ENCODE data around the gene TET3. TPM values are rescaled to one million over a fixed set of nuclear protein-coding genes. Genes with fewer than 3 reads are reported as not detected.

The TET3 gene
- total and polyA plus RNA-seq, 2 of the 8 experiments (the other 6 are each of a cell fraction or from before 2014, with no cell fraction given): 4.5 to 21.1 TPM

DNA sequence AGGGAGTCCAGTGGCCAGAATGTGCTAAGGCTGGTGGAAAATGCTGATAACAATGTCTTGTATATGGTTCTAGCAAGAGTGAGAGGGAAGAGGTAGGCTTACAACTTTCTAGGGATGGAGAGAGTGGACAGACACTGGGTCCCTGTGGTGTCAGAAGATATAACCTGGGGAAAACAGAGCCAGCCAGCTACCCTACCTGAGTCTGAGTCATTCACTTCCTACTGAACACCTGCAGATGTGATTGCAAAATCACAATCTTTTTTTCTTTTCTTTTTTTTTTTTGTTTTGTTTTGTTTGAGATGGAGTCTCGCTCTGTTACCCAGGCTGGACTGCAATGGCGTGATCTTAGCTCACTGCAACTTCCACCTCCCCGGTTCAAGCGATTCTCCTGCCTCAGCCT lies 7.3 kb downstream of the TET3 start:
- Histone ChIP-seq H3K27ac (ENCODE audit: low read depth, low read length) (no peak overlapping the region), H4K8ac (ENCODE audit: extremely low read depth, insufficient read depth, low read length) (no peak overlapping the region), H4K20me1 (replicated peaks in 1 of 2; ENCODE audit: control insufficient read depth in 1 of 2, insufficient read depth in 2 of 2, low read length in 2 of 2) (peaks cover 22 to 36% of the 10 kb centered on the region in 2 experiments), H3K4me1 (replicated peaks in 1 of 4; ENCODE audit: control insufficient read depth in 3 of 4, insufficient read depth in 4 of 4, low read length in 3 of 4) (peaks cover 7 to 15% (median 12%) of the 10 kb centered on the region in 4 experiments; a peak in 6 of 7 replicates), H3K79me2 (ENCODE audit: control insufficient read depth in 1 of 2, insufficient read depth in 2 of 2, low read length in 2 of 2) (peaks cover 10 to 86% of the 10 kb centered on the region in 2 experiments), H3K23ac (ENCODE audit: insufficient read length) (no peak overlapping the region), H3K23me2 (ENCODE audit: low read depth, low read length) (no peaks in the 10 kb centered on the region), H3K36me3 (ENCODE audit: control insufficient read depth in 2 of 4, insufficient read depth in 4 of 4, low read length in 3 of 4) (peaks cover 0 to 4% (median 0%) of the 10 kb centered on the region in 4 experiments; a peak in 2 of 8 replicates), H4K91ac (replicated peaks; ENCODE audit: insufficient read length, low read length) (no peak overlapping the region), H2AK5ac (ENCODE audit: low read depth, low read length) (no peak overlapping the region), H3K56ac (replicated peaks; ENCODE audit: insufficient read length, low read depth, low read length) (no peak overlapping the region), H3K9ac (replicated peaks in 1 of 4; ENCODE audit: extremely low read depth in 1 of 4, low read depth in 3 of 4, low read length in 3 of 4) (no peak overlapping the region), H4K5ac (ENCODE audit: insufficient read length, low read depth, low read length) (no peak overlapping the region), H2AFZ (ENCODE audit: low read length) (no peak overlapping the region), H2BK12ac (ENCODE audit: low read depth, low read length) (no peak overlapping the region), H3K9me3 (ENCODE audit: insufficient read depth in 2 of 2, low read depth in 1 of 2, low read length in 1 of 2) (no peaks in the 10 kb centered on the region), H3K14ac (ENCODE audit: insufficient read length) (no peak overlapping the region), H2BK20ac (ENCODE audit: low read length) (no peak overlapping the region), H3K4me2 (ENCODE audit: insufficient read depth in 1 of 2, low read depth in 2 of 2, low read length in 2 of 2) (no peak overlapping the region), H3K27me3 (replicated peaks in 1 of 4; ENCODE audit: control insufficient read depth in 3 of 4, extremely low read depth in 1 of 4, insufficient read depth in 3 of 4, low read length in 3 of 4) (no peaks in the 10 kb centered on the region), H3K4ac (replicated peaks; ENCODE audit: insufficient read length, low read depth, low read length) (no peak overlapping the region), H2BK5ac (ENCODE audit: low read depth, low read length) (no peak overlapping the region), H2BK120ac (replicated peaks; ENCODE audit: low read depth, low read length) (no peak overlapping the region), H3K4me3 (ENCODE audit: extremely low read depth in 1 of 4, insufficient read depth in 2 of 4, low read depth in 3 of 4, low read length in 4 of 4) (no peak overlapping the region), H3K18ac (ENCODE audit: extremely low read depth, low read length) (no peak overlapping the region), H2BK15ac (ENCODE audit: low read length) (no peak overlapping the region), H3K79me1 (ENCODE audit: low read depth, low read length) (peaks cover 18% of the 10 kb centered on the region)
- ChIA-PET POLR2A (ENCODE audit: partially characterized antibody) (interaction anchor here (1.1 to 1.3 kb wide), 2 partner anchors 8 to 10 kb away, joined by 3 to 5 read pairs; no protein-coding TSS in a partner anchor), CTCF (ENCODE audit: partially characterized antibody) (no interaction called here)
- FAIRE-seq: no peak
- no peak for DNase-seq (ENCODE audit: low read depth in 1 of 2, low spot score in 2 of 2)
- 98% methylated on average over 4 of the region's 4 CpGs; no CpG with 5 or more reads in 1 of the 2 experiments for WGBS, 2 experiments (ENCODE audit: extremely low coverage in 1 of 2, insufficient coverage in 1 of 2, insufficient read length in 1 of 2, insufficient replicate concordance in 2 of 2, low coverage in 1 of 2, low lambda C conversion rate in 2 of 2, missing lambda C conversion rate in 1 of 2)
- TF ChIP-seq KDM5A (IDR thresholded peaks at IDR 0.05; ENCODE audit: low read length): no peak
- no peak for TF ChIP-seq GTF2F1 (IDR thresholded peaks at IDR 0.05; ENCODE audit: borderline replicate concordance, low read depth, low read length)
- no peak for TF ChIP-seq SP1 (IDR thresholded peaks at IDR 0.05; ENCODE audit: low read depth, low read length)
- no peak for TF ChIP-seq CTBP2 (IDR thresholded peaks at IDR 0.05; ENCODE audit: borderline replicate concordance, insufficient read depth, insufficient read length, low read length)
- TF ChIP-seq HDAC6 (IDR thresholded peaks at IDR 0.05; ENCODE audit: low read depth, low read length): no peak
- TF ChIP-seq, protein P1, sequence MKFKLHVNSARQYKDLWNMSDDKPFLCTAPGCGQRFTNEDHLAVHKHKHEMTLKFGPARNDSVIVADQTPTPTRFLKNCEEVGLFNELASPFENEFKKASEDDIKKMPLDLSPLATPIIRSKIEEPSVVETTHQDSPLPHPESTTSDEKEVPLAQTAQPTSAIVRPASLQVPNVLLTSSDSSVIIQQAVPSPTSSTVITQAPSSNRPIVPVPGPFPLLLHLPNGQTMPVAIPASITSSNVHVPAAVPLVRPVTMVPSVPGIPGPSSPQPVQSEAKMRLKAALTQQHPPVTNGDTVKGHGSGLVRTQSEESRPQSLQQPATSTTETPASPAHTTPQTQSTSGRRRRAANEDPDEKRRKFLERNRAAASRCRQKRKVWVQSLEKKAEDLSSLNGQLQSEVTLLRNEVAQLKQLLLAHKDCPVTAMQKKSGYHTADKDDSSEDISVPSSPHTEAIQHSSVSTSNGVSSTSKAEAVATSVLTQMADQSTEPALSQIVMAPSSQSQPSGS (IDR thresholded peaks at IDR 0.05; ENCODE audit: low read length): no peak
- TF ChIP-seq CREB1 (IDR thresholded peaks at IDR 0.05): no peak
- TF ChIP-seq EGR1 (IDR thresholded peaks at IDR 0.05; ENCODE audit: borderline replicate concordance, low read depth, low read length): no peak
- no peak for TF ChIP-seq EP300 (IDR thresholded peaks at IDR 0.05; ENCODE audit: borderline replicate concordance in 1 of 2, low read depth in 2 of 2, low read length in 2 of 2)
- TF ChIP-seq, protein P2, sequence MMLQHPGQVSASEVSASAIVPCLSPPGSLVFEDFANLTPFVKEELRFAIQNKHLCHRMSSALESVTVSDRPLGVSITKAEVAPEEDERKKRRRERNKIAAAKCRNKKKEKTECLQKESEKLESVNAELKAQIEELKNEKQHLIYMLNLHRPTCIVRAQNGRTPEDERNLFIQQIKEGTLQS (IDR thresholded peaks at IDR 0.05; ENCODE audit: insufficient read depth, low read depth, low read length): no peak
- TF ChIP-seq SP4 (IDR thresholded peaks at IDR 0.05; ENCODE audit: low read length): no peak
- no peak for TF ChIP-seq SIN3A (conservative IDR thresholded peaks at IDR 0.05 in 1 of 2, IDR thresholded peaks at IDR 0.05 in 1 of 2; ENCODE audit: low read depth in 1 of 2, low read length in 2 of 2)

All from H1 (cell line).